GM18951 (cell line): Measurements from ENCODE around the gene KCTD18.

ENCODE experiments used
- POLR2A ChIP-seq: IDR thresholded peaks from 4 replicates; pipeline ENCODE4 v1.6.1; 2011; ENCODE audit warnings: mild to moderate bottlenecking; ENCODE audit not compliant: insufficient read length, insufficient read depth; ENCODE audit errors: extremely low read depth
- in situ Hi-C: fragments of 300-500 bp; cut with MboI; formaldehyde crosslinking; loops from one replicate; pipeline ENCODE4 v1.12.0; 2022; ENCODE audit warnings: low sequenced_read_pairs, mixed read lengths, inconsistent platforms; ENCODE audit not compliant: unreplicated experiment

KCTD18 gene

GRCh38 chr2:200509612-200510433 lies at the start of gene KCTD18:
TSS of gene KCTD18 (minus strand) at chr2:200510068. CDS start at chr2:200507016, 3,052 bp downstream.
- in situ Hi-C loops = no loop called here
- TF ChIP-seq POLR2A = peak; percentile 85

GRCh38 chr2:200540793-200541192 lies 30.9 kb upstream of the KCTD18 start:
- in situ Hi-C loops = no loop called here
- no peak for TF ChIP-seq POLR2A

GRCh38 chr2:200538139-200538538 lies 28.3 kb upstream of the KCTD18 start:
- in situ Hi-C loops = no loop called here
- TF ChIP-seq POLR2A = no peak

GRCh38 chr2:200534572-200534971 lies 24.7 kb upstream of the KCTD18 start:
- in situ Hi-C loops = no loop called here
- TF ChIP-seq POLR2A = no peak

- TF ChIP-seq POLR2A = no peak
- in situ Hi-C loops = no loop called here
Measured at GRCh38 chr2:200533754-200534153, 23.9 kb upstream of the KCTD18 start.

- TF ChIP-seq POLR2A = no peak
- in situ Hi-C loops = no loop called here
Measured at GRCh38 chr2:200528228-200528627, 18.4 kb upstream of the KCTD18 start.

- in situ Hi-C loops = no loop called here
- TF ChIP-seq POLR2A = peak; percentile 83
Measured at GRCh38 chr2:200525882-200526651, 16.2 kb upstream of the KCTD18 start, which contains the start of gene SGO2. TSS of gene SGO2 (plus strand) at chr2:200526207. CDS start at chr2:200532976, 6,769 bp downstream.

GRCh38 chr2:200525551-200525881 lies 15.6 kb upstream of the KCTD18 start:
- no peak for TF ChIP-seq POLR2A
- in situ Hi-C loops = no loop called here

GRCh38 chr2:200525066-200525465 lies 15.2 kb upstream of the KCTD18 start:
- in situ Hi-C loops = no loop called here
- no peak for TF ChIP-seq POLR2A

- TF ChIP-seq POLR2A = no peak
- in situ Hi-C loops = no loop called here
Measured at GRCh38 chr2:200523604-200524003, 13.7 kb upstream of the KCTD18 start.

GRCh38 chr2:200523158-200523557 lies 13.3 kb upstream of the KCTD18 start:
- TF ChIP-seq POLR2A = no peak
- in situ Hi-C loops = no loop called here

- no peak for TF ChIP-seq POLR2A
- in situ Hi-C loops = no loop called here
Measured at GRCh38 chr2:200515155-200515554, 5.3 kb upstream of the KCTD18 start.

GRCh38 chr2:200509235-200509611 lies 645 bp downstream of the KCTD18 start:
- in situ Hi-C loops = no loop called here
- TF ChIP-seq POLR2A = no peak

- in situ Hi-C loops = no loop called here
- no peak for TF ChIP-seq POLR2A
Measured at GRCh38 chr2:200507179-200507578, 2.7 kb downstream of the KCTD18 start.

GRCh38 chr2:200506679-200507078 lies 3.2 kb downstream of the KCTD18 start:
- in situ Hi-C loops = no loop called here
- TF ChIP-seq POLR2A = no peak
